MCF 10A (cell line): ENCODE data around the gene NPAS1. TPM values are rescaled to one million over a fixed set of nuclear protein-coding genes. Genes with fewer than 3 reads are reported as not detected.
A peak's percentile ranks its signal among the peaks of the same experiment; 100 is the strongest.

ENCODE experiments used
- BruUV-seq: library from RNA; stranded (reverse); fragments of 400-500 nt; replicated peaks from 2 replicates; lab custom pipeline; 2021; lab: Mats Ljungman, UMichigan
- CTCF ChIA-PET: fragments of 300-600 bp; sonication (Branson Sonifier 250); formaldehyde crosslinking; extraction: SDS; loops from one replicate; lab custom pipeline; 2021; ENCODE audit warnings: antibody characterized with exemption, inconsistent platforms; lab: Yijun Ruan, JAX
- POLR2A ChIA-PET: fragments of 300-600, 350-650 bp; sonication (Branson Sonifier 250); formaldehyde crosslinking; extraction: SDS; loops from one replicate; lab custom pipeline; 2020; ENCODE audit warnings: antibody characterized with exemption, inconsistent platforms; lab: Yijun Ruan, JAX
- DNase-seq: peaks from one replicate; pipeline ENCODE4 v3.0.0-alpha.2; 2018; ENCODE audit not compliant: unreplicated experiment
- H3K27ac Mint-ChIP-seq: one replicate; pipeline ENCODE4 v1.8.0; 2022; ENCODE audit warnings: mild to moderate bottlenecking, low read depth, mixed read lengths; ENCODE audit not compliant: unreplicated experiment
- H3K27me3 Mint-ChIP-seq: one replicate; pipeline ENCODE4 v1.8.0; 2022; ENCODE audit warnings: mixed read lengths; ENCODE audit not compliant: insufficient read depth, unreplicated experiment
- H3K36me3 Mint-ChIP-seq: one replicate; pipeline ENCODE4 v1.8.0; 2022; ENCODE audit warnings: mild to moderate bottlenecking, moderate library complexity, mixed read lengths; ENCODE audit not compliant: insufficient read depth, unreplicated experiment
- H3K4me1 Mint-ChIP-seq: one replicate; pipeline ENCODE4 v1.8.0; 2022; ENCODE audit warnings: mixed read lengths; ENCODE audit not compliant: insufficient read depth, unreplicated experiment
- H3K4me3 Mint-ChIP-seq: one replicate; pipeline ENCODE4 v1.8.0; 2022; ENCODE audit warnings: mild to moderate bottlenecking, moderate library complexity, mixed read lengths; ENCODE audit not compliant: unreplicated experiment
- H3K9me3 Mint-ChIP-seq: one replicate; pipeline ENCODE4 v1.8.0; 2022; ENCODE audit warnings: mixed read lengths; ENCODE audit not compliant: unreplicated experiment
- CTCF ChIP-seq: fragments of 200-600 bp; IDR thresholded peaks from one replicate; pipeline ENCODE4 v1.8.0; 2022; ENCODE audit warnings: antibody characterized with exemption, mild to moderate bottlenecking; ENCODE audit not compliant: unreplicated experiment
- intact Hi-C: fragments of 100-400 bp; cut with micrococcal nuclease; formaldehyde crosslinking; loops from 2 replicates; pipeline ENCODE4 v1.14.1; 2022
- total RNA-seq: library from RNA; stranded (reverse); gene quantifications from 2 replicates; pipeline ENCODE4 v1.2.3, GENCODE V29; 2022

The NPAS1 gene
- total RNA-seq, 1 experiment from 2014 or later, result 0.68 TPM

- H3K36me3 Mint-ChIP-seq, result peaks cover 42% of the 10 kb centered on the region
- POLR2A ChIA-PET, result interaction anchor here (0.6 to 2.5 kb wide), 8 partner anchors 15 to 203 kb away, joined by 3 to 13 read pairs (median 3); partner anchors contain the start of gene SLC1A5
- peak overlapping the region; percentile 19 for H3K27ac Mint-ChIP-seq
- no peaks in the 10 kb centered on the region for H3K27me3 Mint-ChIP-seq
- no peak overlapping the region for H3K4me3 Mint-ChIP-seq
- intact Hi-C loops, result loop anchor here (1.0 to 2.0 kb wide), 3 partner anchors 131 to 234 kb away; partner anchors contain the start of gene ARHGAP35
- H3K9me3 Mint-ChIP-seq, result no peaks in the 10 kb centered on the region
- TF ChIP-seq CTCF, result peak; percentile 89
- no peaks in the 10 kb centered on the region for H3K4me1 Mint-ChIP-seq
- CTCF ChIA-PET, result interaction anchor here (0.5 to 3.2 kb wide), 53 partner anchors 8 to 356 kb away, joined by 3 to 67 read pairs (median 4); partner anchors contain the start of gene ARHGAP35
- no TSS peak for BruUV-seq
- peak; percentile 88 for DNase-seq
Measured at GRCh38 chr19:46990991-46991676, 28.5 kb upstream of the NPAS1 start.

GRCh38 chr19:46992699-46993535, 26.7 kb upstream of the NPAS1 start:
- intact Hi-C loops, result no loop called here
- H3K4me1 Mint-ChIP-seq, result no peaks in the 10 kb centered on the region
- H3K9me3 Mint-ChIP-seq, result no peaks in the 10 kb centered on the region
- H3K27ac Mint-ChIP-seq, result no peak overlapping the region
- DNase-seq, result no peak
- no peak for TF ChIP-seq CTCF
- POLR2A ChIA-PET, result interaction anchor here (0.5 to 2.5 kb wide), 6 partner anchors 13 to 200 kb away, joined by 3 to 13 read pairs (median 4); no protein-coding TSS in a partner anchor
- no peaks in the 10 kb centered on the region for H3K27me3 Mint-ChIP-seq
- CTCF ChIA-PET, result interaction anchor here (0.5 to 3.2 kb wide), 17 partner anchors 8 to 244 kb away, joined by 3 to 67 read pairs (median 5); partner anchors contain the start of gene ARHGAP35
- peaks cover 54% of the 10 kb centered on the region for H3K36me3 Mint-ChIP-seq
- H3K4me3 Mint-ChIP-seq, result no peak overlapping the region
- BruUV-seq, result no TSS peak

- H3K27me3 Mint-ChIP-seq, result no peaks in the 10 kb centered on the region
- ChIA-PET POLR2A (interaction anchor here (0.5 to 1.1 kb wide), 3 partner anchors 12 to 200 kb away, joined by 3 to 5 read pairs (median 4); no protein-coding TSS in a partner anchor), CTCF (interaction anchor here (0.6 to 1.4 kb wide), 4 partner anchors 19 to 244 kb away, joined by 3 to 5 read pairs (median 4); no protein-coding TSS in a partner anchor)
- no peak for DNase-seq
- no peak overlapping the region for H3K4me3 Mint-ChIP-seq
- no TSS peak for BruUV-seq
- no peaks in the 10 kb centered on the region for H3K9me3 Mint-ChIP-seq
- intact Hi-C loops, result no loop called here
- no peak overlapping the region for H3K27ac Mint-ChIP-seq
- no peaks in the 10 kb centered on the region for H3K4me1 Mint-ChIP-seq
- H3K36me3 Mint-ChIP-seq, result peaks cover 62% of the 10 kb centered on the region
- TF ChIP-seq CTCF, result no peak
Measured at GRCh38 chr19:46993622-46994021, 26.0 kb upstream of the NPAS1 start.
